Caco-2 (cell line): ENCODE measurements around the gene DCXR. TPM values are rescaled to one million over a fixed set of nuclear protein-coding genes. Genes with fewer than 3 reads are reported as not detected.

Experiments
- BruUV-seq: library from RNA; stranded (reverse); fragments of 400-500 nt; replicated peaks from 2 replicates; lab custom pipeline; 2021; lab: Mats Ljungman, UMichigan
- CTCF ChIA-PET: fragments of 300-600 bp; sonication (Branson Sonifier 250); formaldehyde crosslinking; loops from one replicate; lab custom pipeline; 2022; ENCODE audit warnings: antibody characterized with exemption; lab: Charles Lee
- POLR2A ChIA-PET: fragments of 300-600 bp; sonication (Branson Sonifier 250); formaldehyde crosslinking; loops from one replicate; lab custom pipeline; 2022; ENCODE audit warnings: antibody characterized with exemption; lab: Charles Lee
- DNase-seq, 2 experiments: peaks; one replicate each; pipeline versions ENCODE4 v3.0.0 to v3.0.0-alpha.2; 2020 to 2022
- H3K27me3 ChIP-seq: replicated peaks from 2 replicates; pipeline ENCODE4 v1.6.0; 2011; ENCODE audit warnings: low read length; ENCODE audit not compliant: control insufficient read depth, insufficient read depth
- H3K36me3 ChIP-seq: 2 replicates; pipeline ENCODE4 v1.5.1; 2011; ENCODE audit warnings: low read length; ENCODE audit not compliant: control insufficient read depth, insufficient read depth
- H3K4me1 ChIP-seq: fragments of 250-450 bp; sonication (Bioruptor Pico); 2 replicates; pipeline ENCODE4 v1.5.1; 2020; ENCODE audit warnings: mild to moderate bottlenecking
- H3K4me3 ChIP-seq: 2 replicates; pipeline ENCODE4 v1.5.1; 2011; ENCODE audit warnings: low read depth, mild to moderate bottlenecking, control low read depth, low read length
- H3K9me3 ChIP-seq: fragments of 250-450 bp; sonication (Bioruptor Pico); 2 replicates; pipeline ENCODE4 v1.5.1; 2020; ENCODE audit warnings: mild to moderate bottlenecking, moderate library complexity
- H3K27ac Mint-ChIP-seq: one replicate; pipeline ENCODE4 v1.8.0; 2022; ENCODE audit warnings: mixed read lengths; ENCODE audit not compliant: unreplicated experiment
- H3K27me3 Mint-ChIP-seq: one replicate; pipeline ENCODE4 v1.8.0; 2022; ENCODE audit warnings: mixed read lengths; ENCODE audit not compliant: insufficient read depth, unreplicated experiment
- H3K36me3 Mint-ChIP-seq: one replicate; pipeline ENCODE4 v1.8.0; 2022; ENCODE audit warnings: mild to moderate bottlenecking, mixed read lengths; ENCODE audit not compliant: insufficient read depth, unreplicated experiment
- H3K4me1 Mint-ChIP-seq: one replicate; pipeline ENCODE4 v1.8.0; 2022; ENCODE audit warnings: low read depth, mixed read lengths; ENCODE audit not compliant: unreplicated experiment
- H3K4me3 Mint-ChIP-seq: one replicate; pipeline ENCODE4 v1.8.0; 2022; ENCODE audit warnings: mild to moderate bottlenecking, moderate library complexity, mixed read lengths; ENCODE audit not compliant: unreplicated experiment
- H3K9me3 Mint-ChIP-seq: one replicate; pipeline ENCODE4 v1.8.0; 2022; ENCODE audit warnings: mixed read lengths; ENCODE audit not compliant: unreplicated experiment
- intact Hi-C: fragments of 100-400 bp; cut with micrococcal nuclease; formaldehyde crosslinking; loops from one replicate; pipeline ENCODE4 v1.10.0; 2022; ENCODE audit not compliant: unreplicated experiment
- total RNA-seq: library from RNA; stranded (reverse); gene quantifications from 2 replicates; pipeline ENCODE4 v1.2.3, GENCODE V29; 2022
- TF ChIP-seq, protein P1 (sequence below), 2 experiments: fragments of 200-600 bp in 1 of 2; IDR thresholded peaks; 1 replicate in 1 of 2; 2 replicates in 1 of 2; pipeline versions ENCODE4 v1.5.1 to v1.8.0; 2011 to 2022; ENCODE audit warnings: antibody characterized with exemption in 1 of 2, control low read depth in 1 of 2, inconsistent platforms in 1 of 2, low read depth in 1 of 2, low read length in 1 of 2, mild to moderate bottlenecking in 1 of 2, moderate library complexity in 1 of 2; ENCODE audit not compliant: insufficient read depth in 1 of 2, severe bottlenecking in 1 of 2, unreplicated experiment in 1 of 2

Gene DCXR
- total RNA-seq, 1 experiment from 2014 or later = 197 TPM

DNA sequence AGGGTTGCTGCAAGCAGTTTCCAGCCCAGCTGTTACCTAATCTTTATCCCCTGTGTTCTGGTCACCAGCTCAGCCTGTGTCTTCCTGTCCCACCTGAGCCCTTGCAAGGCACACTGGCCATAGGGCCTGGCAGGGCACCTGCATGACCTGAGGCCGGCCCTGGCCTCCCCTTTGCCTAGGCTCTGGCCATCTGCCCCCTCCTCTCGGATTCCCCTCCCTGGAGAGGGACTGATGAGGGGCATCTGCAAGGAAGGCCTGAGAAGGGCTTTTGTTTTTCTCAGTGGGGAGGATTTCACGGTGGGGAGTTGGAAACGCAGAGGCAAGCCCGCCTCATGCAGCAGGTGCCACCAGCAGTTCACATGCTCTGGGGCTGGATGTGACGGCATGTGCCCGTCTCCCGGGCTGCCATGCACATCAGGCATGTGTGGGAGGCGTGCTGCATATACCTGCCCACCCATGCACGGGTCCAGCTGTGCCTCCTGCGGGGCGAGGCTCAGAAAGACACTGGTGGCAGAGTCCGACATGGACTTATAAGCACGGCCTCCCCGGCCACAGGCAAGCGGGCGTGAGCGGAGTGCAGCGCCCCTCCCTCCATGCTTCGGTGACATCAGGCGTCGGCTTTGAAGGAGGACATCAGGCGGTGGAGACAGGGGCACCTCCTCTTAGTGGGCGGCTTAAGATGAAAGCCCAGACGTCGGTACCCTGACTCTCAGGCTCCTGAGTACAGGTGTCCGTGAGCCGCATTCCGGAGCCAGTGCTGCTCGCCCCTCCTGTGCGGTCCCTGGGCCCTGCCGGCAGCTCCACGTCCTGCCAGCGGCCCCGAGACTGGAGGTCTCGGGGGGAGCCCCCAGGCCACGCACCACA is 43.5 kb downstream of the DCXR start:
- ChIA-PET CTCF (no interaction called here), POLR2A (no interaction called here)
- TF ChIP-seq, protein P1, sequence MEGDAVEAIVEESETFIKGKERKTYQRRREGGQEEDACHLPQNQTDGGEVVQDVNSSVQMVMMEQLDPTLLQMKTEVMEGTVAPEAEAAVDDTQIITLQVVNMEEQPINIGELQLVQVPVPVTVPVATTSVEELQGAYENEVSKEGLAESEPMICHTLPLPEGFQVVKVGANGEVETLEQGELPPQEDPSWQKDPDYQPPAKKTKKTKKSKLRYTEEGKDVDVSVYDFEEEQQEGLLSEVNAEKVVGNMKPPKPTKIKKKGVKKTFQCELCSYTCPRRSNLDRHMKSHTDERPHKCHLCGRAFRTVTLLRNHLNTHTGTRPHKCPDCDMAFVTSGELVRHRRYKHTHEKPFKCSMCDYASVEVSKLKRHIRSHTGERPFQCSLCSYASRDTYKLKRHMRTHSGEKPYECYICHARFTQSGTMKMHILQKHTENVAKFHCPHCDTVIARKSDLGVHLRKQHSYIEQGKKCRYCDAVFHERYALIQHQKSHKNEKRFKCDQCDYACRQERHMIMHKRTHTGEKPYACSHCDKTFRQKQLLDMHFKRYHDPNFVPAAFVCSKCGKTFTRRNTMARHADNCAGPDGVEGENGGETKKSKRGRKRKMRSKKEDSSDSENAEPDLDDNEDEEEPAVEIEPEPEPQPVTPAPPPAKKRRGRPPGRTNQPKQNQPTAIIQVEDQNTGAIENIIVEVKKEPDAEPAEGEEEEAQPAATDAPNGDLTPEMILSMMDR (IDR thresholded peaks at IDR 0.05; ENCODE audit: insufficient read depth in 1 of 2, low read depth in 1 of 2, low read length in 1 of 2, severe bottlenecking in 1 of 2, unreplicated experiment in 1 of 2) = no peak
- Mint-ChIP-seq H3K4me1 (peaks cover 6% of the 10 kb centered on the region), H3K9me3 (no peaks in the 10 kb centered on the region), H3K4me3 (no peak overlapping the region), H3K27me3 (no peaks in the 10 kb centered on the region), H3K27ac (no peak overlapping the region), H3K36me3 (peaks cover 18% of the 10 kb centered on the region)
- Histone ChIP-seq H3K9me3 (no peaks in the 10 kb centered on the region), H3K36me3 (no peaks in the 10 kb centered on the region), H3K4me1 (peaks cover 18% of the 10 kb centered on the region; the same call in 1 of the 2 replicates), H3K27me3 (no peaks in the 10 kb centered on the region), H3K4me3 (no peak overlapping the region)
- intact Hi-C loops = no loop called here
- no peak for DNase-seq
- BruUV-seq = no TSS peak

DNA sequence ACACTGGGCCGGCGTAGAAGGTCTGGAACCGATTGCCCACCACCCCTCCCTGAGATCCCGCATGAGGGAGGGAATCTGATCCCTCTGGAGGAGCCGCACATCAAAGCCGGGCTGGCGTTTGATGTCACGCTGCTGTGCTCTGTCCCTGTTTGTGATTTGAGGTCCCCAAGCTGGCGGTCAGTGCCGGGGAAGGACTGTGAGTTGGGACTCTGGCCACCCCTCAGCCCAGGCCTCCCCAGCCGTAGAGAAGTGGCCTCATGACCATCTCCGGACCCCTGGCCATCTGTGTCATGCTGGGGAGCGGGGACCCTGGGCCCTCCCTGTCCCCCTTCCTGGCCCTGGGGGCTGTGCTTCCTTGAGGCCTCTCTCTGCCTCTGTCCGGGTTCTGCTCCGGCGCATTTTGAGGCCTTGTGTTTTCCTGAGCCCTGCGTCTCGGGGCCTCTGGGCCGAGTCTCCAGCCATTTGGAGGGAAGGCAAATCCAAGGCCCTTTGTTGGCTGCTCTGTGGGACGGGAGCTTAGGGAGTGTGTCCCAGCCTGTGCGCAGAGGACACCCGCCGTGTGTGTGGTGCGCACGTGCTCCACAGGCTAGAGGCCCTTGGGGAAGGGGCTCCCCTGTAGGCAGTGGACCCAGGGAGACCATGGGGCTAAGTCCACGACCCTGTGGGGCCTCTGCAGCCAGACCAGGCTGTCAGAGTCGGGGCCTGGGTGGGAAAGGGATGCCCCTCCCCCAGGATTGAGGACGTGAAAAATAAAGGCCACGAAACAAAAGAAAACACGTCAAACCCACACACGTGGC is 45.0 kb downstream of the DCXR start:
- POLR2A ChIA-PET = no interaction called here
- peaks cover 21% of the 10 kb centered on the region for H3K36me3 Mint-ChIP-seq

More for the DNA sequence above, 45.0 kb downstream of the DCXR start:
- peaks cover 6% of the 10 kb centered on the region for H3K4me1 Mint-ChIP-seq
- Histone ChIP-seq H3K27me3 (no peaks in the 10 kb centered on the region), H3K9me3 (no peaks in the 10 kb centered on the region), H3K36me3 (no peaks in the 10 kb centered on the region), H3K4me3 (no peak overlapping the region), H3K4me1 (peaks cover 18% of the 10 kb centered on the region; the same call in 1 of the 2 replicates)
- CTCF ChIA-PET = no interaction called here
- BruUV-seq = no TSS peak
- intact Hi-C loops = no loop called here
- H3K9me3 Mint-ChIP-seq = no peaks in the 10 kb centered on the region
- no peak overlapping the region for H3K4me3 Mint-ChIP-seq
- DNase-seq = no peak
- TF ChIP-seq, protein P1 (IDR thresholded peaks at IDR 0.05; ENCODE audit: insufficient read depth in 1 of 2, low read depth in 1 of 2, low read length in 1 of 2, severe bottlenecking in 1 of 2, unreplicated experiment in 1 of 2) = no peak
- H3K27me3 Mint-ChIP-seq = no peaks in the 10 kb centered on the region
- H3K27ac Mint-ChIP-seq = peak overlapping the region; percentile 56
